Tongue (tissue), 2 donors: ENCODE results near the gene SLC8A2. TPM values are rescaled to one million over a fixed set of nuclear protein-coding genes. Genes with fewer than 3 reads are reported as not detected.
A peak's percentile ranks its signal among the peaks of the same experiment; 100 is the strongest.

Source experiments
- DNase-seq: peaks from one replicate; pipeline ENCODE4 v3.0.0-alpha.2; 2015
- total RNA-seq: library from RNA; depleted of rRNA; stranded (reverse); fragments of >200 nt; gene quantifications from one replicate; pipeline ENCODE4 v1.2.3, GENCODE V29; 2014

The SLC8A2 gene
- total RNA-seq, 1 donor from 2014 or later, result not detected

- no peak for DNase-seq
Measured at GRCh38 chr19:47459477-47459876, 12.2 kb downstream of the SLC8A2 start.

GRCh38 chr19:47458672-47459071, 13.0 kb downstream of the SLC8A2 start:
- no peak for DNase-seq

GRCh38 chr19:47456721-47457474, 14.8 kb downstream of the SLC8A2 start:
- no peak for DNase-seq

GRCh38 chr19:47450478-47450877, 21.2 kb downstream of the SLC8A2 start:
- no peak for DNase-seq

- no peak for DNase-seq
Measured at GRCh38 chr19:47448360-47448727, 23.3 kb downstream of the SLC8A2 start.

GRCh38 chr19:47447470-47448359, 24.0 kb downstream of the SLC8A2 start:
- DNase-seq, result peak; percentile 40

GRCh38 chr19:47446534-47447469, 24.9 kb downstream of the SLC8A2 start:
- DNase-seq, result no peak

- no peak for DNase-seq
Measured at GRCh38 chr19:47445937-47446402, 25.7 kb downstream of the SLC8A2 start.

- no peak for DNase-seq
Measured at GRCh38 chr19:47445527-47445926, 26.2 kb downstream of the SLC8A2 start.

GRCh38 chr19:47444388-47444821, 27.3 kb downstream of the SLC8A2 start:
- peak; percentile 20 for DNase-seq

- no peak for DNase-seq
Measured at GRCh38 chr19:47443331-47443730, 28.4 kb downstream of the SLC8A2 start.

GRCh38 chr19:47438793-47439220, 32.9 kb downstream of the SLC8A2 start:
- DNase-seq, result no peak

GRCh38 chr19:47437500-47437899, 34.2 kb downstream of the SLC8A2 start:
- no peak for DNase-seq

GRCh38 chr19:47436712-47437401, 34.8 kb downstream of the SLC8A2 start:
- DNase-seq, result peak; percentile 86

- no peak for DNase-seq
Measured at GRCh38 chr19:47435883-47436417, 35.7 kb downstream of the SLC8A2 start.

- DNase-seq, result no peak
Measured at GRCh38 chr19:47435196-47435595, 36.5 kb downstream of the SLC8A2 start.

- no peak for DNase-seq
Measured at GRCh38 chr19:47434088-47434487, 37.6 kb downstream of the SLC8A2 start.

GRCh38 chr19:47433121-47433520, 38.6 kb downstream of the SLC8A2 start:
- no peak for DNase-seq

GRCh38 chr19:47432499-47432898, 39.2 kb downstream of the SLC8A2 start:
- no peak for DNase-seq

GRCh38 chr19:47432091-47432490, 39.6 kb downstream of the SLC8A2 start:
- DNase-seq, result no peak
